SH-SY5Y (cell line): Measurements from ENCODE around the gene POLR1A.

Experiments used
- GATA2 ChIP-seq: IDR thresholded peaks from 2 replicates; pipeline ENCODE4 v1.6.1; 2011; ENCODE audit warnings: mild to moderate bottlenecking, low read depth, low read length
- GATA3 ChIP-seq: IDR thresholded peaks from 2 replicates; pipeline ENCODE4 v1.6.1; 2011; ENCODE audit warnings: low read depth, mild to moderate bottlenecking, low read length, moderate library complexity

POLR1A gene

GRCh38 chr2:86105252-86105968 lies at the start of gene POLR1A:
Gene POLR1A (minus strand): TSS chr2:86105886. CDS start chr2:86105776, 110 bp downstream.
- no peak for TF ChIP-seq GATA2
- no peak for TF ChIP-seq GATA3

- no peak for TF ChIP-seq GATA3
- TF ChIP-seq GATA2, result no peak
These were observed 44.8 kb upstream of the POLR1A start for GRCh38 chr2:86150502-86150901.

GRCh38 chr2:86147793-86148192 lies 42.1 kb upstream of the POLR1A start:
- TF ChIP-seq GATA3 (no peak), GATA2 (no peak)

- TF ChIP-seq GATA2 (no peak), GATA3 (no peak)
These were observed 38.4 kb upstream of the POLR1A start for GRCh38 chr2:86143926-86144685.

- TF ChIP-seq GATA3, result no peak
These were observed 37.6 kb upstream of the POLR1A start for GRCh38 chr2:86143307-86143706.

GRCh38 chr2:86142436-86143257 lies 37.0 kb upstream of the POLR1A start:
- no peak for TF ChIP-seq GATA3
- no peak for TF ChIP-seq GATA2

- TF ChIP-seq GATA3 (no peak), GATA2 (no peak)
These were observed 35.3 kb upstream of the POLR1A start for GRCh38 chr2:86140969-86141392.

- TF ChIP-seq GATA2, result no peak
- TF ChIP-seq GATA3, result no peak
These were observed 34.3 kb upstream of the POLR1A start for GRCh38 chr2:86139981-86140380.

GRCh38 chr2:86138736-86139625 lies 33.3 kb upstream of the POLR1A start:
- TF ChIP-seq GATA3 (no peak), GATA2 (no peak)

- TF ChIP-seq GATA2 (no peak), GATA3 (no peak)
These were observed 30.5 kb upstream of the POLR1A start for GRCh38 chr2:86136141-86136540.

GRCh38 chr2:86135653-86136052 lies 30.0 kb upstream of the POLR1A start:
- no peak for TF ChIP-seq GATA2
- TF ChIP-seq GATA3, result no peak

GRCh38 chr2:86134709-86135108 lies 29.0 kb upstream of the POLR1A start:
- TF ChIP-seq GATA3, result no peak
- no peak for TF ChIP-seq GATA2

GRCh38 chr2:86124683-86125082 lies 19.0 kb upstream of the POLR1A start:
- TF ChIP-seq GATA3 (no peak), GATA2 (no peak)

- TF ChIP-seq GATA2 (no peak), GATA3 (no peak)
These were observed 17.7 kb upstream of the POLR1A start for GRCh38 chr2:86123328-86123925.
